Breast epithelium (tissue), 3 donors: ENCODE results near the gene PISD.

Experiments used
- POLR2A ChIP-seq: fragments of 450-650 bp; IDR thresholded peaks from one replicate; pipeline ENCODE4 v1.6.1; 2016; ENCODE audit warnings: antibody characterized with exemption, mild to moderate bottlenecking, moderate library complexity
- POLR2AphosphoS5 ChIP-seq, 3 donors: sonication (generic); formaldehyde crosslinking; IDR thresholded peaks; one replicate each; pipeline ENCODE4 v1.6.1; 2017; ENCODE audit warnings: antibody characterized with exemption in 3 of 3
- TF ChIP-seq, protein P1 (sequence below), 3 donors: fragments of 450-650 bp; IDR thresholded peaks; one replicate each; pipeline ENCODE4 v1.5.1; 2016 to 2017; ENCODE audit warnings: antibody characterized with exemption in 3 of 3, mild to moderate bottlenecking in 3 of 3, moderate library complexity in 3 of 3

- TF ChIP-seq POLR2A (no peak), POLR2AphosphoS5 (IDR thresholded peaks at IDR 0.05) (no peak)
- TF ChIP-seq, protein P1, sequence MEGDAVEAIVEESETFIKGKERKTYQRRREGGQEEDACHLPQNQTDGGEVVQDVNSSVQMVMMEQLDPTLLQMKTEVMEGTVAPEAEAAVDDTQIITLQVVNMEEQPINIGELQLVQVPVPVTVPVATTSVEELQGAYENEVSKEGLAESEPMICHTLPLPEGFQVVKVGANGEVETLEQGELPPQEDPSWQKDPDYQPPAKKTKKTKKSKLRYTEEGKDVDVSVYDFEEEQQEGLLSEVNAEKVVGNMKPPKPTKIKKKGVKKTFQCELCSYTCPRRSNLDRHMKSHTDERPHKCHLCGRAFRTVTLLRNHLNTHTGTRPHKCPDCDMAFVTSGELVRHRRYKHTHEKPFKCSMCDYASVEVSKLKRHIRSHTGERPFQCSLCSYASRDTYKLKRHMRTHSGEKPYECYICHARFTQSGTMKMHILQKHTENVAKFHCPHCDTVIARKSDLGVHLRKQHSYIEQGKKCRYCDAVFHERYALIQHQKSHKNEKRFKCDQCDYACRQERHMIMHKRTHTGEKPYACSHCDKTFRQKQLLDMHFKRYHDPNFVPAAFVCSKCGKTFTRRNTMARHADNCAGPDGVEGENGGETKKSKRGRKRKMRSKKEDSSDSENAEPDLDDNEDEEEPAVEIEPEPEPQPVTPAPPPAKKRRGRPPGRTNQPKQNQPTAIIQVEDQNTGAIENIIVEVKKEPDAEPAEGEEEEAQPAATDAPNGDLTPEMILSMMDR (IDR thresholded peaks at IDR 0.05) = no peak
These were observed 36.2 kb downstream of the PISD start for GRCh38 chr22:31625661-31626426.
